ENCODE results near the gene HSD3B2. TPM values are rescaled to one million over a fixed set of nuclear protein-coding genes. Genes with fewer than 3 reads are reported as not detected.

HSD3B2 gene
- total and polyA plus RNA-seq, 2 experiments from 2014 or later: not detected

DNA sequence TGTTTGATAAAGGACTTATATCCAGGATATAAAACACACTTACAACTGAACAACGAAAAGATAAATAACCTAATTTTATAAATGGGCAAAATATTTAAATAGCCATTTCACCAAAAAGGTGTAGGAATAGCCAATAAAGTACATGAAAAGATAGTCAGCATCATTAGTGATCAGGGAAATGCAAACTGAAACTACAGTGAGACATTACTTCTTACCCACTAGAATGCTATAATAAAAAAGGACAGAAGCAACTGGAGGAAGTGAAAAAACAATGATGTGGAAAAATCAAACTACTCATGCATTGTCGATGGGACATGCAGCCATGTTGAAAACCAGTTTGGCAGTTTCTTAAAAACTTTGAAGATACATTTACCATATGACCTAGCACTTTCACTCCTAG is 48.6 kb downstream of the HSD3B2 start:
- H3K36me3 ChIP-seq (ENCODE audit: insufficient read depth): no peaks in the 10 kb centered on the region
- no peaks in the 10 kb centered on the region for H3K27me3 ChIP-seq (ENCODE audit: insufficient read depth)
- Mint-ChIP-seq H3K27me3 (ENCODE audit: insufficient read depth, low read depth, poor library complexity) (no peaks in the 10 kb centered on the region), H3K27ac (no peak overlapping the region), H3K4me1 (peaks cover 16% of the 10 kb centered on the region), H3K4me3 (no peak overlapping the region), H3K9me3 (no peaks in the 10 kb centered on the region), H3K36me3 (ENCODE audit: low read depth) (no peaks in the 10 kb centered on the region)
- TF ChIP-seq, protein P1, sequence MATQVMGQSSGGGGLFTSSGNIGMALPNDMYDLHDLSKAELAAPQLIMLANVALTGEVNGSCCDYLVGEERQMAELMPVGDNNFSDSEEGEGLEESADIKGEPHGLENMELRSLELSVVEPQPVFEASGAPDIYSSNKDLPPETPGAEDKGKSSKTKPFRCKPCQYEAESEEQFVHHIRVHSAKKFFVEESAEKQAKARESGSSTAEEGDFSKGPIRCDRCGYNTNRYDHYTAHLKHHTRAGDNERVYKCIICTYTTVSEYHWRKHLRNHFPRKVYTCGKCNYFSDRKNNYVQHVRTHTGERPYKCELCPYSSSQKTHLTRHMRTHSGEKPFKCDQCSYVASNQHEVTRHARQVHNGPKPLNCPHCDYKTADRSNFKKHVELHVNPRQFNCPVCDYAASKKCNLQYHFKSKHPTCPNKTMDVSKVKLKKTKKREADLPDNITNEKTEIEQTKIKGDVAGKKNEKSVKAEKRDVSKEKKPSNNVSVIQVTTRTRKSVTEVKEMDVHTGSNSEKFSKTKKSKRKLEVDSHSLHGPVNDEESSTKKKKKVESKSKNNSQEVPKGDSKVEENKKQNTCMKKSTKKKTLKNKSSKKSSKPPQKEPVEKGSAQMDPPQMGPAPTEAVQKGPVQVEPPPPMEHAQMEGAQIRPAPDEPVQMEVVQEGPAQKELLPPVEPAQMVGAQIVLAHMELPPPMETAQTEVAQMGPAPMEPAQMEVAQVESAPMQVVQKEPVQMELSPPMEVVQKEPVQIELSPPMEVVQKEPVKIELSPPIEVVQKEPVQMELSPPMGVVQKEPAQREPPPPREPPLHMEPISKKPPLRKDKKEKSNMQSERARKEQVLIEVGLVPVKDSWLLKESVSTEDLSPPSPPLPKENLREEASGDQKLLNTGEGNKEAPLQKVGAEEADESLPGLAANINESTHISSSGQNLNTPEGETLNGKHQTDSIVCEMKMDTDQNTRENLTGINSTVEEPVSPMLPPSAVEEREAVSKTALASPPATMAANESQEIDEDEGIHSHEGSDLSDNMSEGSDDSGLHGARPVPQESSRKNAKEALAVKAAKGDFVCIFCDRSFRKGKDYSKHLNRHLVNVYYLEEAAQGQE (IDR thresholded peaks at IDR 0.05; ENCODE audit: unreplicated experiment): no peak
- no peak for TF ChIP-seq ZNF331 (CRISPR knock-in tag; IDR thresholded peaks at IDR 0.05; ENCODE audit: low read depth)
- TF ChIP-seq ZNF114 (CRISPR knock-in tag; IDR thresholded peaks at IDR 0.05): no peak
- TF ChIP-seq EZH2phosphoT487 (IDR thresholded peaks at IDR 0.05; ENCODE audit: unreplicated experiment): no peak
- TF ChIP-seq JUNB (IDR thresholded peaks at IDR 0.05; ENCODE audit: unreplicated experiment): no peak
- TF ChIP-seq CREB1 (CRISPR knock-in tag; IDR thresholded peaks at IDR 0.05; ENCODE audit: low read depth): no peak
- no peak for TF ChIP-seq EZH2 (IDR thresholded peaks at IDR 0.05; ENCODE audit: low read depth, unreplicated experiment)
- no peak for TF ChIP-seq STAT1 (IDR thresholded peaks at IDR 0.05; ENCODE audit: unreplicated experiment)
- H3K27ac ChIP-seq (ENCODE audit: low read depth): no peak overlapping the region
- H3F3A ChIP-seq (replicated peaks; ENCODE audit: low read depth): no peaks in the 10 kb centered on the region
- H3K4me2 ChIP-seq: no peak overlapping the region
- H3K79me2 ChIP-seq (replicated peaks; ENCODE audit: insufficient read depth): no peaks in the 10 kb centered on the region
- no peak overlapping the region for H3K4me3 ChIP-seq
- no peak for DNase-seq (ENCODE audit: low spot score)
- no peaks in the 10 kb centered on the region for H4K20me1 ChIP-seq (replicated peaks; ENCODE audit: insufficient read depth)
- H2AFZ ChIP-seq: no peak overlapping the region
- H3K9me2 ChIP-seq (ENCODE audit: insufficient read depth): peaks cover 25% of the 10 kb centered on the region; the same call in 1 of the 2 replicates
- ATAC-seq: no peak
- H3K4me1 ChIP-seq (ENCODE audit: insufficient read depth): peaks cover 12% of the 10 kb centered on the region

DNA sequence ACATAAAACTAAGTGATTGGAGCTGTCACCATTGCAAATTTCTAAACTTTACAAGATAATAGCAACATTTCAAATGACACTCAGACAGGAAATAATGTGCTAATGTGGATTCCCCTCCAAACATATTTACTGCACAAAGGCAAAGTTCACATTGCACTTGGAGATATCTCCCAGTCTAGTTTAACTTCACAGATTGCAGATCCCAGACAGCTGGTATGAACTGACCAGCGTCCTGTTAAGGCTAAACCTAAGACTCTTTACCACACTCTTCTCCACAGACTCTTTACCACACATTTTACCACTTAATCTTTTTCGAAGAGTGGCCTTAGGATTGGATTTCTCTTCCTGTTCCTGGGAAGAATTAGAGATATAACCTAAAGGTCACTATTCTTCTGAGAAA is 51.5 kb downstream of the HSD3B2 start:
- no peaks in the 10 kb centered on the region for H3K79me2 ChIP-seq (replicated peaks; ENCODE audit: insufficient read depth)
- H3K36me3 ChIP-seq (ENCODE audit: insufficient read depth): no peaks in the 10 kb centered on the region
- no peaks in the 10 kb centered on the region for H3K9me3 Mint-ChIP-seq
- H3K4me3 Mint-ChIP-seq: no peak overlapping the region
- H3K36me3 Mint-ChIP-seq (ENCODE audit: low read depth): no peaks in the 10 kb centered on the region
- ATAC-seq: no peak
- peaks cover 12% of the 10 kb centered on the region for H3K4me1 ChIP-seq (ENCODE audit: insufficient read depth)
- DNase-seq (ENCODE audit: low spot score): no peak
- peak overlapping the region; percentile 58 for H3K4me2 ChIP-seq
- H3K4me3 ChIP-seq: no peak overlapping the region
- H3K27ac Mint-ChIP-seq: no peak overlapping the region
- H3K27ac ChIP-seq (ENCODE audit: low read depth): no peak overlapping the region
- H3K27me3 ChIP-seq (ENCODE audit: insufficient read depth): no peaks in the 10 kb centered on the region
- H3K4me1 Mint-ChIP-seq: peaks cover 16% of the 10 kb centered on the region
- H3K27me3 Mint-ChIP-seq (ENCODE audit: insufficient read depth, low read depth, poor library complexity): no peaks in the 10 kb centered on the region
- peak overlapping the region; percentile 84; the same call in 1 of the 2 replicates for H2AFZ ChIP-seq
- H3F3A ChIP-seq (replicated peaks; ENCODE audit: low read depth): no peaks in the 10 kb centered on the region
- H3K9me2 ChIP-seq (ENCODE audit: insufficient read depth): peaks cover 26% of the 10 kb centered on the region; the same call in 1 of the 2 replicates
- TF ChIP-seq JUNB (IDR thresholded peaks at IDR 0.05; ENCODE audit: unreplicated experiment) (no peak), EZH2phosphoT487 (IDR thresholded peaks at IDR 0.05; ENCODE audit: unreplicated experiment) (no peak), ZNF331 (CRISPR knock-in tag; IDR thresholded peaks at IDR 0.05; ENCODE audit: low read depth) (no peak)
- H4K20me1 ChIP-seq (replicated peaks; ENCODE audit: insufficient read depth): no peaks in the 10 kb centered on the region
